Subcutaneous adipose tissue (tissue), 4 donors: ENCODE data around the gene FGFR2. TPM values are rescaled to one million over a fixed set of nuclear protein-coding genes. Genes with fewer than 3 reads are reported as not detected.

Source experiments
- total RNA-seq, 4 donors: library from RNA; depleted of rRNA; stranded (reverse); fragments of >200 nt; gene quantifications; one replicate each; pipeline ENCODE4 v1.1.0, GENCODE V29; 2016
- TF ChIP-seq, protein P1 (sequence below): fragments of 450-650 bp; IDR thresholded peaks from one replicate; pipeline ENCODE4 v1.5.1; 2016; ENCODE audit warnings: low read depth, mild to moderate bottlenecking, control low read depth, antibody characterized with exemption, moderate library complexity

Gene FGFR2
- total RNA-seq, 4 donors from 2014 or later = 11.3 to 22.2 (median 14.9) TPM

- TF ChIP-seq, protein P1, sequence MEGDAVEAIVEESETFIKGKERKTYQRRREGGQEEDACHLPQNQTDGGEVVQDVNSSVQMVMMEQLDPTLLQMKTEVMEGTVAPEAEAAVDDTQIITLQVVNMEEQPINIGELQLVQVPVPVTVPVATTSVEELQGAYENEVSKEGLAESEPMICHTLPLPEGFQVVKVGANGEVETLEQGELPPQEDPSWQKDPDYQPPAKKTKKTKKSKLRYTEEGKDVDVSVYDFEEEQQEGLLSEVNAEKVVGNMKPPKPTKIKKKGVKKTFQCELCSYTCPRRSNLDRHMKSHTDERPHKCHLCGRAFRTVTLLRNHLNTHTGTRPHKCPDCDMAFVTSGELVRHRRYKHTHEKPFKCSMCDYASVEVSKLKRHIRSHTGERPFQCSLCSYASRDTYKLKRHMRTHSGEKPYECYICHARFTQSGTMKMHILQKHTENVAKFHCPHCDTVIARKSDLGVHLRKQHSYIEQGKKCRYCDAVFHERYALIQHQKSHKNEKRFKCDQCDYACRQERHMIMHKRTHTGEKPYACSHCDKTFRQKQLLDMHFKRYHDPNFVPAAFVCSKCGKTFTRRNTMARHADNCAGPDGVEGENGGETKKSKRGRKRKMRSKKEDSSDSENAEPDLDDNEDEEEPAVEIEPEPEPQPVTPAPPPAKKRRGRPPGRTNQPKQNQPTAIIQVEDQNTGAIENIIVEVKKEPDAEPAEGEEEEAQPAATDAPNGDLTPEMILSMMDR = no peak
These were observed 79.9 kb downstream of the FGFR2 start for GRCh38 chr10:121518333-121518732.

- TF ChIP-seq, protein P1 = no peak
These were observed 82.0 kb downstream of the FGFR2 start for GRCh38 chr10:121516093-121516865.

- TF ChIP-seq, protein P1 = no peak
These were observed 83.9 kb downstream of the FGFR2 start for GRCh38 chr10:121514141-121514865.

DNA sequence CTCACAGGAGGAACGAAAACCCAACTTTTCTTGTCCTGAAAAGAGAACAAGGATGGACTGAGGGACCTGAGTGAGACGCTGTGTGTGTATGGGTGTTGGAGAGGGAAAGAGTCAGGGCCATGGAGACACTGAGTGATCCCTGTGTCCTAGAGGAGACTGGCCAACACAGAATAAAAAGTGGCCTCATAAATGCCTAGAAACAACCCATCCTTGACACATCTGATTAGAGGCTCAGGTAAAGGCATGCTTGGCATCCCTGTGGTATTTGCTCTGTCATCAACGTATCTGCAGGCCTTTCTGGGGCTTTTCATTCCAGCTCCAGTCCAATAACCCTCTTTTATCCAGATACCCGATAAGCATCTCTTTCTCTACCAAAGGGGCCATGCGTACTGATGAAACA lies 86.3 kb downstream of the FGFR2 start:
- TF ChIP-seq, protein P1 = no peak

DNA sequence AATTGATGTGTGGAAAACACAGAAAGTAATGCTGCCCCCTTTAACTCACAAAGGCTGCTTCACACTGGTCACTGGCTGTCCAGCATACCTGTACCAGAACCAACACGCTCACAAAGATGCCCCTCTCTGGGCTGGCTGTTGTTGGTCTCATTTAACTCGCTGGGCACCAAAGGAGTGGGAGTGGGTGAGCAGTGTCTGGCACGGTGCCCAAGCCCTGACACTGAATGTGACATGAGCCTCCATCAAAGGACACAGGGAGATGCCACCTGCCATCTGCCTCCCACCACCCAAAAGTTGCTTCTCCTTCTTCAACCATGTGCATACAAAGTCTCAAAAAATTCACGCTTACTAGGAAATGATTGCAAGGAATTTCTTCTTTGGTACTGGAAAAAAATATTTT lies 86.8 kb downstream of the FGFR2 start:
- TF ChIP-seq, protein P1 = no peak

- TF ChIP-seq, protein P1 = no peak
These were observed 88.0 kb downstream of the FGFR2 start for GRCh38 chr10:121510201-121510771.

DNA sequence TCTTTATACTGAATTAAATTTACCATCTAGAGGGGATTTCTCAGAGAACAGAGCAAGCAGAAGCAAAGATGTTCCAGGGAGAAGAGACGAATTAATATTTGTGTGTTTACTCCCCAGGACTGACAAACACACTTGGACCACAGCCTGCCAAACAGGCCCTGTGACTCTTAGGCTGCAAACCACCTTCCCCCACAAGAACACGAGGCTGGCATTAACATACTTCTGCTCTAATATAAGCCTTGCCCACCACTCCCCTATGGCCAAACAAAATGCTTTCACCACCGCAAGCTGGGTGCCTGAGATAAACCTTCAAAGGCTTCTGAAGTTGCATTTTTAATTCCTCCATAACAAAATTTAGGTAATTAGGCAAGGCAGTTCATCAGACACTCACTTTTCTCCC lies 88.4 kb downstream of the FGFR2 start:
- TF ChIP-seq, protein P1 = no peak
